NCI-H1048 (cell line): Measurements from ENCODE around the gene NEK10.

ENCODE experiments used
- DNase-seq: peaks from one replicate; lab custom pipeline; 2025; lab: John Stamatoyannopoulos, UW

Gene NEK10

DNA sequence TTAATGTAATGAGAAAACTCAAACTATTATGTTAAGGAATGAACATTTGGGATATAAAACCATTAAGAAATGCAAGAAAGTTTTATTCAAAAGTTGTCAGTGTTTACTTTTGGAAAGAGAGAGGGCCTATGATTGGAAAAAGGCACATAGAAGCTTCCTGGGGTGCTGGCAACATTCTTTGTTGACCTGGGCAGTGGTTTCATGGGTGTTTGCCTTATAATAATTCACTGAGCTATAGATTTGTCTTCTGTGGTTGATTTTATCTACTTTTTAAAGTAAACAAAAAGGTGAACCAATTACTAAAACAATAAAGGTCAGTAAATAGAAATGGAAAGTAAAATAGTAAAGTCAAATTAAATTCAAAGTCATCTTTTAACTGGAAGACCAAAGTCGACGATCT is 308.8 kb downstream of the NEK10 start:
- no peak for DNase-seq
